IMR-90 (cell line): ENCODE data around the gene NUDCD2.
"Not testable (repeated sequence)": the region's sequence is repeated elsewhere in the genome, so short reads cannot be mapped to it uniquely, and the experiment has no call there.

Source experiments
- BHLHE40 ChIP-seq: fragments of 150-350 bp; IDR thresholded peaks from 2 replicates; pipeline ENCODE4 v1.6.1; 2016; ENCODE audit warnings: mild to moderate bottlenecking, low read depth, low read length
- CEBPB ChIP-seq: IDR thresholded peaks from 2 replicates; pipeline ENCODE4 v1.6.1; 2012; ENCODE audit warnings: low read depth, low read length, improper control_type of control experiment
- MXI1 ChIP-seq: IDR thresholded peaks from 2 replicates; pipeline ENCODE4 v1.6.1; 2012; ENCODE audit warnings: low read depth, mild to moderate bottlenecking, low read length, moderate library complexity, borderline replicate concordance
- POLR2A ChIP-seq: IDR thresholded peaks from 2 replicates; pipeline ENCODE4 v1.6.1; 2012; ENCODE audit warnings: mild to moderate bottlenecking, low read depth, low read length
- RAD21 ChIP-seq: IDR thresholded peaks from 2 replicates; pipeline ENCODE4 v1.6.1; 2012; ENCODE audit warnings: low read length, improper control_type of control experiment
- SMC3 ChIP-seq: fragments of 150-350 bp; IDR thresholded peaks from 2 replicates; pipeline ENCODE4 v1.6.1; 2016; ENCODE audit warnings: low read depth, mild to moderate bottlenecking, antibody characterized with exemption, low read length, moderate library complexity
- TF ChIP-seq, protein P1 (sequence below): conservative IDR thresholded peaks from 2 replicates; pipeline ENCODE4 v1.5.1; 2012; ENCODE audit warnings: mild to moderate bottlenecking, low read depth, low read length, improper control_type of control experiment
- TF ChIP-seq, protein P2 (sequence below): fragments of 150-350 bp; IDR thresholded peaks from 2 replicates; pipeline ENCODE4 v1.6.1; 2017; ENCODE audit warnings: mild to moderate bottlenecking, antibody characterized with exemption, low read length, low read depth

DNA sequence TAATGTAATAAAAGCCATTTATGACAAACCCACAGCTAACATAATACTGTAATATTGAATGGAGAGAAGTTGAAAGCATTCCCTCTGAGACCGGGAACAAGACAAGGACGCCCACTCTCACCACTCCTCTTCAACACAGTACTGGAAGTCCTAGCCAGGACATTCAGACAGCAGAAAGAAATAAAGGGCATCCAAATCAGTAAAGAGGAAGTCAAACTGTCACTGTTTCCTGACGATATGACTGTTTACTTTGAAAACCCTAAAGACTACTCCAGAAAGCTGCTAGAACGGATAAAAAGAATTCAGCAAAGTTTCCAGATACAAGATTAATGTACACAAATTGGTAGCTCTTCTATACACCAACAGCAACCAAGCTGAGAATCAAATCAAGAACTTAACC is 33.8 kb downstream of the NUDCD2 start:
- TF ChIP-seq, protein P1, sequence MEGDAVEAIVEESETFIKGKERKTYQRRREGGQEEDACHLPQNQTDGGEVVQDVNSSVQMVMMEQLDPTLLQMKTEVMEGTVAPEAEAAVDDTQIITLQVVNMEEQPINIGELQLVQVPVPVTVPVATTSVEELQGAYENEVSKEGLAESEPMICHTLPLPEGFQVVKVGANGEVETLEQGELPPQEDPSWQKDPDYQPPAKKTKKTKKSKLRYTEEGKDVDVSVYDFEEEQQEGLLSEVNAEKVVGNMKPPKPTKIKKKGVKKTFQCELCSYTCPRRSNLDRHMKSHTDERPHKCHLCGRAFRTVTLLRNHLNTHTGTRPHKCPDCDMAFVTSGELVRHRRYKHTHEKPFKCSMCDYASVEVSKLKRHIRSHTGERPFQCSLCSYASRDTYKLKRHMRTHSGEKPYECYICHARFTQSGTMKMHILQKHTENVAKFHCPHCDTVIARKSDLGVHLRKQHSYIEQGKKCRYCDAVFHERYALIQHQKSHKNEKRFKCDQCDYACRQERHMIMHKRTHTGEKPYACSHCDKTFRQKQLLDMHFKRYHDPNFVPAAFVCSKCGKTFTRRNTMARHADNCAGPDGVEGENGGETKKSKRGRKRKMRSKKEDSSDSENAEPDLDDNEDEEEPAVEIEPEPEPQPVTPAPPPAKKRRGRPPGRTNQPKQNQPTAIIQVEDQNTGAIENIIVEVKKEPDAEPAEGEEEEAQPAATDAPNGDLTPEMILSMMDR: not testable (repeated sequence)
- TF ChIP-seq CEBPB, POLR2A, BHLHE40, MXI1, RAD21, SMC3: not testable (repeated sequence)
- TF ChIP-seq, protein P2, sequence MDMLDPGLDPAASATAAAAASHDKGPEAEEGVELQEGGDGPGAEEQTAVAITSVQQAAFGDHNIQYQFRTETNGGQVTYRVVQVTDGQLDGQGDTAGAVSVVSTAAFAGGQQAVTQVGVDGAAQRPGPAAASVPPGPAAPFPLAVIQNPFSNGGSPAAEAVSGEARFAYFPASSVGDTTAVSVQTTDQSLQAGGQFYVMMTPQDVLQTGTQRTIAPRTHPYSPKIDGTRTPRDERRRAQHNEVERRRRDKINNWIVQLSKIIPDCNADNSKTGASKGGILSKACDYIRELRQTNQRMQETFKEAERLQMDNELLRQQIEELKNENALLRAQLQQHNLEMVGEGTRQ: not testable (repeated sequence)
